Coronary artery (tissue), 2 donors: ENCODE results near the gene TMEM219.

Source experiments
- DNase-seq: peaks from one replicate; pipeline ENCODE4 v3.0.0-alpha.2; 2017; ENCODE audit warnings: low spot score
- H3K27ac ChIP-seq, 2 donors: fragments of 200-600 bp; sonication (generic); one replicate each; pipeline ENCODE4 v1.5.1; 2016 to 2019
- H3K4me3 ChIP-seq: fragments of 200-600 bp; sonication (generic); 2 replicates; pipeline ENCODE4 v1.5.1; 2016; ENCODE audit warnings: mild to moderate bottlenecking, moderate library complexity
- TF ChIP-seq, protein P1 (sequence below): fragments of 200-600 bp; sonication (generic); IDR thresholded peaks from one replicate; pipeline ENCODE4 v1.5.1; 2019; ENCODE audit warnings: antibody characterized with exemption

The TMEM219 gene

GRCh38 chr16:29968205-29968604 lies 6.3 kb downstream of the TMEM219 start:
- TF ChIP-seq, protein P1, sequence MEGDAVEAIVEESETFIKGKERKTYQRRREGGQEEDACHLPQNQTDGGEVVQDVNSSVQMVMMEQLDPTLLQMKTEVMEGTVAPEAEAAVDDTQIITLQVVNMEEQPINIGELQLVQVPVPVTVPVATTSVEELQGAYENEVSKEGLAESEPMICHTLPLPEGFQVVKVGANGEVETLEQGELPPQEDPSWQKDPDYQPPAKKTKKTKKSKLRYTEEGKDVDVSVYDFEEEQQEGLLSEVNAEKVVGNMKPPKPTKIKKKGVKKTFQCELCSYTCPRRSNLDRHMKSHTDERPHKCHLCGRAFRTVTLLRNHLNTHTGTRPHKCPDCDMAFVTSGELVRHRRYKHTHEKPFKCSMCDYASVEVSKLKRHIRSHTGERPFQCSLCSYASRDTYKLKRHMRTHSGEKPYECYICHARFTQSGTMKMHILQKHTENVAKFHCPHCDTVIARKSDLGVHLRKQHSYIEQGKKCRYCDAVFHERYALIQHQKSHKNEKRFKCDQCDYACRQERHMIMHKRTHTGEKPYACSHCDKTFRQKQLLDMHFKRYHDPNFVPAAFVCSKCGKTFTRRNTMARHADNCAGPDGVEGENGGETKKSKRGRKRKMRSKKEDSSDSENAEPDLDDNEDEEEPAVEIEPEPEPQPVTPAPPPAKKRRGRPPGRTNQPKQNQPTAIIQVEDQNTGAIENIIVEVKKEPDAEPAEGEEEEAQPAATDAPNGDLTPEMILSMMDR: no peak
- no peak overlapping the region for H3K4me3 ChIP-seq
- no peak for DNase-seq

DNA sequence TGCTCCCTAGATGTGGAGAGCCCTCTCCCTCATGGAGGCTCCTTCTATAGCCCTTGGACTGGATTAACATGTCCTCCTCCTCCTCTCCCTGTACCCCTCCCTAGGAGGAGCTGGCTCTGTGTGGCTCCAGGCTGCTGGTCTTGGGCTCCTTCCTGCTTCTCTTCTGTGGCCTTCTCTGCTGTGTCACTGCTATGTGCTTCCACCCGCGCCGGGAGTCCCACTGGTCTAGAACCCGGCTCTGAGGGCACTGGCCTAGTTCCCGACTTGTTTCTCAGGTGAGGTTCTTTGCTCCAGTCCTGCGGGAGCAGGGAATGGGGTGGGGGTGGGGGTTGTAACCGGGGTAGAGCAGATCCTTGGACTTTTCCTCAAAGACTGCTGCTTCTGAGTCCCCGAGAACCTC lies 9.4 kb downstream of the TMEM219 start:
- H3K4me3 ChIP-seq: no peak overlapping the region
- TF ChIP-seq, protein P1: no peak
- H3K27ac ChIP-seq: no peak overlapping the region
- peak; percentile 70 for DNase-seq

More at GRCh38 chr16:29968205-29968604, 6.3 kb downstream of the TMEM219 start:
- H3K27ac ChIP-seq: no peak overlapping the region

- Histone ChIP-seq H3K4me3 (no peak overlapping the region), H3K27ac (no peak overlapping the region)
- DNase-seq: no peak
- TF ChIP-seq, protein P1: no peak
These were observed 10.6 kb downstream of the TMEM219 start for GRCh38 chr16:29972500-29972899.

DNA sequence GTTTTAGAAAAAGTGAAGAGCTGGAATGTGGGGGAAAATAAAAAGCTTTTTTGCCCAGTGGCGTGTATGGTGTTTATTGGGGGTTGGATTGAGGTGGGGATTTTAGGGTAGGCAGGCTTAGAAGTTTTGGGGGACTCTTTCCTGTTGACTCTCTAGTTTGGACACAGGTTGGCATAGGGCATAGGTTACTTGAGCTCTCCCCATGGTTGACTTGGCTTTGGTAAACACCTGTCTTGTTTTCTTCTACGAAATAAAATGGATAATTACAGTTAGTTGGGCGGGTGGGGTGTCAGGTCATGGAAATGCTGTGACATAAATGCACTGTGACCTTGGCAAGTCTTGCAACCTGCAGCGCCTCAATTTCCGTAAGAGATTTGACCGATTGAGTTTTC lies 11.1 kb downstream of the TMEM219 start:
- peak overlapping the region; percentile 89 for H3K4me3 ChIP-seq

GRCh38 chr16:29973384-29974246 lies 11.7 kb downstream of the TMEM219 start, which contains the start of gene TAOK2:
TAOK2 (plus strand) TSS chr16:29973868; CDS start chr16:29977773, 3,905 bp downstream.
- peak; percentile 100 for DNase-seq
- H3K4me3 ChIP-seq: peak within 1 kb of the TSS; percentile 89
- H3K27ac ChIP-seq: peak within 1 kb of the TSS; percentile 93 to 94
- TF ChIP-seq, protein P1: no peak

More for the DNA sequence above, 11.1 kb downstream of the TMEM219 start:
- H3K27ac ChIP-seq: peak overlapping the region in 1 of 2 donors; percentile 94
- TF ChIP-seq, protein P1: no peak
- DNase-seq: no peak

DNA sequence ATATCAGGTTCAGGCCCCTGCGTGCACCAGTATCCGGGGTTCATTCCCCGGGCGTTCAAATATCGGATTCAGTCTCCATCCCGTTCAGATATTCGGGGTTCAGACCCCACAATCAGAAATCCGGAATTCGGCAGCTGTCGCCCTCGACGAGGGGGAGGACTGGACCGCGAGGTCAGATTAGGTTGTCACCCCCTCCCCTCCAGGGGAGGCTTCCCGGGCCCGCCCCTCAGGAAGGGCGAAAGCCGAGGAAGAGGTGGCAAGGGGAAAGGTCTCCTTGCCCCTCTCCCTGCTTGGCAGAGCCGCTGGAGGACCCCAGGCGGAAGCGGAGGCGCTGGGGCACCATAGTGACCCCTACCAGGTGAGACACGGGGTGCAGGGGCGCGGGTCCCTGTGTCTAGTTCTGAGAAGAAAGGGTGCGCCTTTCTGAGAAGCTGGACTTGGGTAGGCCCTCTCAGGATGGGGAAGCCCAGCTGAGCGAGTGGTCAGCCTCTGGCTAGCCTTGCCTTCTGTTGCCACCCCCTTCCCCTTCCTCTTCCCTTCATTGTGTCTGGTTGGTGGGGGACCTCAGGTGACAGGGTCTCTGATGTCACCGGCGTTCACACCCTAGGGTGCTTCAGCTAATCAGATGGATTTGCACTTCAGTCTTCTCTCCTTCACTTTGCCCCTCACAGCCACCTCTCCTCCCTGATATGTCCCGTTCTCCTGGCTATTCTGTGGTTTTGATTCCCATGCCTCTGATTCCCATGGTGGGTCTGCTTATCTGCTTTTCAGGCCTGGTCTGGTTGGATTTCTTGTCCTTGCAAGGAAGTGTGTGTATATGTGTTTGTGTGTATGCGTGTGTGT lies 12.6 kb downstream of the TMEM219 start:
- peak overlapping the region; percentile 89 for H3K4me3 ChIP-seq
- peak; percentile 77 for DNase-seq
- H3K27ac ChIP-seq: peak overlapping the region; percentile 93 to 94
- TF ChIP-seq, protein P1: no peak
